HEK293 (cell line): ENCODE measurements around the gene USP30.

ENCODE experiments used
- ZNF341 ChIP-seq: fragments of 450-650 bp; formaldehyde crosslinking; IDR thresholded peaks from 2 replicates; pipeline ENCODE4; 2016; ENCODE audit warnings: low read depth, missing biosample characterization, missing genetic modification characterization
- ZNF37A ChIP-seq: fragments of 450-650 bp; IDR thresholded peaks from 2 replicates; pipeline ENCODE4 v1.5.1; 2018; ENCODE audit warnings: missing biosample characterization, missing genetic modification characterization
- TF ChIP-seq, protein P1 (sequence below): fragments of 450-650 bp; formaldehyde crosslinking; IDR thresholded peaks from 2 replicates; pipeline ENCODE4 v1.5.1; 2016; ENCODE audit warnings: missing biosample characterization, missing genetic modification characterization
- TF ChIP-seq, protein P2 (sequence below): fragments of 450-650 bp; formaldehyde crosslinking; IDR thresholded peaks from 2 replicates; pipeline ENCODE4 v1.5.1; 2016; ENCODE audit warnings: missing biosample characterization, missing genetic modification characterization
- TF ChIP-seq, protein P3 (sequence below): sonication (generic); formaldehyde crosslinking; IDR thresholded peaks from 2 replicates; pipeline ENCODE4 v1.8.1; 2022; ENCODE audit warnings: mild to moderate bottlenecking, moderate library complexity, missing genetic modification reagents
- TF ChIP-seq, protein P4 (sequence below): fragments of 450-650 bp; formaldehyde crosslinking; IDR thresholded peaks from 2 replicates; pipeline ENCODE4 v1.5.1; 2016; ENCODE audit warnings: missing biosample characterization, missing genetic modification characterization

DNA sequence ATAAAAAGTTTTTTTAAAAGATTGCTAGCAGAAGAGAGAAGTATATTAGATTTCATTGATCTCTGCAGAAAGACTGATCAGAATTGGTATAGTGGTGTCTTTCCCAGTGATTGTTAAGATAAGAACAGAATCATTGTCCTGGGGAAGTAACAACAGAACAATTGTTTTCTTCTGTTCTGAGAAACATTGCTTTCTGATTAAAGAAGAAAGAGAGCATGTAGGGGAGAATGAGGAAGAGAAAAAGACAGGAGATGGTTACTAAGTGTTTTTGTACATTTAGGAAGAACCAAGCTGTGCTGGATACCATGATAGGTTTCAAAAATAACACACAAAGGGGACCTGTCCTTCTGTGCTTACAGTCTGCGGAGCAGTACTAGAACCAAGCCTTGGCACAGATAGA lies 5.0 kb downstream of the USP30 start:
- TF ChIP-seq, protein P1, sequence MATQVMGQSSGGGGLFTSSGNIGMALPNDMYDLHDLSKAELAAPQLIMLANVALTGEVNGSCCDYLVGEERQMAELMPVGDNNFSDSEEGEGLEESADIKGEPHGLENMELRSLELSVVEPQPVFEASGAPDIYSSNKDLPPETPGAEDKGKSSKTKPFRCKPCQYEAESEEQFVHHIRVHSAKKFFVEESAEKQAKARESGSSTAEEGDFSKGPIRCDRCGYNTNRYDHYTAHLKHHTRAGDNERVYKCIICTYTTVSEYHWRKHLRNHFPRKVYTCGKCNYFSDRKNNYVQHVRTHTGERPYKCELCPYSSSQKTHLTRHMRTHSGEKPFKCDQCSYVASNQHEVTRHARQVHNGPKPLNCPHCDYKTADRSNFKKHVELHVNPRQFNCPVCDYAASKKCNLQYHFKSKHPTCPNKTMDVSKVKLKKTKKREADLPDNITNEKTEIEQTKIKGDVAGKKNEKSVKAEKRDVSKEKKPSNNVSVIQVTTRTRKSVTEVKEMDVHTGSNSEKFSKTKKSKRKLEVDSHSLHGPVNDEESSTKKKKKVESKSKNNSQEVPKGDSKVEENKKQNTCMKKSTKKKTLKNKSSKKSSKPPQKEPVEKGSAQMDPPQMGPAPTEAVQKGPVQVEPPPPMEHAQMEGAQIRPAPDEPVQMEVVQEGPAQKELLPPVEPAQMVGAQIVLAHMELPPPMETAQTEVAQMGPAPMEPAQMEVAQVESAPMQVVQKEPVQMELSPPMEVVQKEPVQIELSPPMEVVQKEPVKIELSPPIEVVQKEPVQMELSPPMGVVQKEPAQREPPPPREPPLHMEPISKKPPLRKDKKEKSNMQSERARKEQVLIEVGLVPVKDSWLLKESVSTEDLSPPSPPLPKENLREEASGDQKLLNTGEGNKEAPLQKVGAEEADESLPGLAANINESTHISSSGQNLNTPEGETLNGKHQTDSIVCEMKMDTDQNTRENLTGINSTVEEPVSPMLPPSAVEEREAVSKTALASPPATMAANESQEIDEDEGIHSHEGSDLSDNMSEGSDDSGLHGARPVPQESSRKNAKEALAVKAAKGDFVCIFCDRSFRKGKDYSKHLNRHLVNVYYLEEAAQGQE (tag by site-specific recombination): no peak
- TF ChIP-seq, protein P2, sequence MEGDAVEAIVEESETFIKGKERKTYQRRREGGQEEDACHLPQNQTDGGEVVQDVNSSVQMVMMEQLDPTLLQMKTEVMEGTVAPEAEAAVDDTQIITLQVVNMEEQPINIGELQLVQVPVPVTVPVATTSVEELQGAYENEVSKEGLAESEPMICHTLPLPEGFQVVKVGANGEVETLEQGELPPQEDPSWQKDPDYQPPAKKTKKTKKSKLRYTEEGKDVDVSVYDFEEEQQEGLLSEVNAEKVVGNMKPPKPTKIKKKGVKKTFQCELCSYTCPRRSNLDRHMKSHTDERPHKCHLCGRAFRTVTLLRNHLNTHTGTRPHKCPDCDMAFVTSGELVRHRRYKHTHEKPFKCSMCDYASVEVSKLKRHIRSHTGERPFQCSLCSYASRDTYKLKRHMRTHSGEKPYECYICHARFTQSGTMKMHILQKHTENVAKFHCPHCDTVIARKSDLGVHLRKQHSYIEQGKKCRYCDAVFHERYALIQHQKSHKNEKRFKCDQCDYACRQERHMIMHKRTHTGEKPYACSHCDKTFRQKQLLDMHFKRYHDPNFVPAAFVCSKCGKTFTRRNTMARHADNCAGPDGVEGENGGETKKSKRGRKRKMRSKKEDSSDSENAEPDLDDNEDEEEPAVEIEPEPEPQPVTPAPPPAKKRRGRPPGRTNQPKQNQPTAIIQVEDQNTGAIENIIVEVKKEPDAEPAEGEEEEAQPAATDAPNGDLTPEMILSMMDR (tag by site-specific recombination): no peak
- no peak for TF ChIP-seq ZNF341
- TF ChIP-seq, protein P3, sequence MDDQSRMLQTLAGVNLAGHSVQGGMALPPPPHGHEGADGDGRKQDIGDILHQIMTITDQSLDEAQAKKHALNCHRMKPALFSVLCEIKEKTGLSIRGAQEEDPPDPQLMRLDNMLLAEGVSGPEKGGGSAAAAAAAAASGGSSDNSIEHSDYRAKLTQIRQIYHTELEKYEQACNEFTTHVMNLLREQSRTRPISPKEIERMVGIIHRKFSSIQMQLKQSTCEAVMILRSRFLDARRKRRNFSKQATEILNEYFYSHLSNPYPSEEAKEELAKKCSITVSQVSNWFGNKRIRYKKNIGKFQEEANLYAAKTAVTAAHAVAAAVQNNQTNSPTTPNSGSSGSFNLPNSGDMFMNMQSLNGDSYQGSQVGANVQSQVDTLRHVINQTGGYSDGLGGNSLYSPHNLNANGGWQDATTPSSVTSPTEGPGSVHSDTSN: no peak
- TF ChIP-seq, protein P4, sequence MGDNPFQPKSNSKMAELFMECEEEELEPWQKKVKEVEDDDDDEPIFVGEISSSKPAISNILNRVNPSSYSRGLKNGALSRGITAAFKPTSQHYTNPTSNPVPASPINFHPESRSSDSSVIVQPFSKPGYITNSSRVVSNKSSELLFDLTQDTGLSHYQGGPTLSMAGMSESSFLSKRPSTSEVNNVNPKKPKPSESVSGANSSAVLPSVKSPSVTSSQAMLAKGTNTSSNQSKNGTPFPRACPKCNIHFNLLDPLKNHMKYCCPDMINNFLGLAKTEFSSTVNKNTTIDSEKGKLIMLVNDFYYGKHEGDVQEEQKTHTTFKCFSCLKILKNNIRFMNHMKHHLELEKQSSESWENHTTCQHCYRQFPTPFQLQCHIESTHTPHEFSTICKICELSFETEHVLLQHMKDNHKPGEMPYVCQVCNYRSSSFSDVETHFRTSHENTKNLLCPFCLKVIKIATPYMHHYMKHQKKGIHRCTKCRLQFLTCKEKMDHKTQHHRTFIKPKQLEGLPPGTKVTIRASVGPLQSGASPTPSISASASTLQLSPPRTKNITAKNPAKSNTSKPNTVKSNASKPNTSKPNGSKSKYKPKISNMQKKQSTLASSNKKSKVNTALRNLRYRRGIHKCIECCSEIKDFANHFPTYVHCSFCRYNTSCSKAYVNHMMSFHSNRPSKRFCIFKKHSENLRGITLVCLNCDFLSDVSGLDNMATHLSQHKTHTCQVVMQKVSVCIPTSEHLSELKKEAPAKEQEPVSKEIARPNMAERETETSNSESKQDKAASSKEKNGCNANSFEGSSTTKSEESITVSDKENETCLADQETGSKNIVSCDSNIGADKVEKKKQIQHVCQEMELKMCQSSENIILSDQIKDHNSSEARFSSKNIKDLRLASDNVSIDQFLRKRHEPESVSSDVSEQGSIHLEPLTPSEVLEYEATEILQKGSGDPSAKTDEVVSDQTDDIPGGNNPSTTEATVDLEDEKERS (tag by site-specific recombination): no peak
- TF ChIP-seq ZNF37A: no peak
